ENCODE results near the gene TMEM132A.

The TMEM132A gene, protein sequence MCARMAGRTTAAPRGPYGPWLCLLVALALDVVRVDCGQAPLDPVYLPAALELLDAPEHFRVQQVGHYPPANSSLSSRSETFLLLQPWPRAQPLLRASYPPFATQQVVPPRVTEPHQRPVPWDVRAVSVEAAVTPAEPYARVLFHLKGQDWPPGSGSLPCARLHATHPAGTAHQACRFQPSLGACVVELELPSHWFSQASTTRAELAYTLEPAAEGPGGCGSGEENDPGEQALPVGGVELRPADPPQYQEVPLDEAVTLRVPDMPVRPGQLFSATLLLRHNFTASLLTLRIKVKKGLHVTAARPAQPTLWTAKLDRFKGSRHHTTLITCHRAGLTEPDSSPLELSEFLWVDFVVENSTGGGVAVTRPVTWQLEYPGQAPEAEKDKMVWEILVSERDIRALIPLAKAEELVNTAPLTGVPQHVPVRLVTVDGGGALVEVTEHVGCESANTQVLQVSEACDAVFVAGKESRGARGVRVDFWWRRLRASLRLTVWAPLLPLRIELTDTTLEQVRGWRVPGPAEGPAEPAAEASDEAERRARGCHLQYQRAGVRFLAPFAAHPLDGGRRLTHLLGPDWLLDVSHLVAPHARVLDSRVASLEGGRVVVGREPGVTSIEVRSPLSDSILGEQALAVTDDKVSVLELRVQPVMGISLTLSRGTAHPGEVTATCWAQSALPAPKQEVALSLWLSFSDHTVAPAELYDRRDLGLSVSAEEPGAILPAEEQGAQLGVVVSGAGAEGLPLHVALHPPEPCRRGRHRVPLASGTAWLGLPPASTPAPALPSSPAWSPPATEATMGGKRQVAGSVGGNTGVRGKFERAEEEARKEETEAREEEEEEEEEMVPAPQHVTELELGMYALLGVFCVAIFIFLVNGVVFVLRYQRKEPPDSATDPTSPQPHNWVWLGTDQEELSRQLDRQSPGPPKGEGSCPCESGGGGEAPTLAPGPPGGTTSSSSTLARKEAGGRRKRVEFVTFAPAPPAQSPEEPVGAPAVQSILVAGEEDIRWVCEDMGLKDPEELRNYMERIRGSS

DNA sequence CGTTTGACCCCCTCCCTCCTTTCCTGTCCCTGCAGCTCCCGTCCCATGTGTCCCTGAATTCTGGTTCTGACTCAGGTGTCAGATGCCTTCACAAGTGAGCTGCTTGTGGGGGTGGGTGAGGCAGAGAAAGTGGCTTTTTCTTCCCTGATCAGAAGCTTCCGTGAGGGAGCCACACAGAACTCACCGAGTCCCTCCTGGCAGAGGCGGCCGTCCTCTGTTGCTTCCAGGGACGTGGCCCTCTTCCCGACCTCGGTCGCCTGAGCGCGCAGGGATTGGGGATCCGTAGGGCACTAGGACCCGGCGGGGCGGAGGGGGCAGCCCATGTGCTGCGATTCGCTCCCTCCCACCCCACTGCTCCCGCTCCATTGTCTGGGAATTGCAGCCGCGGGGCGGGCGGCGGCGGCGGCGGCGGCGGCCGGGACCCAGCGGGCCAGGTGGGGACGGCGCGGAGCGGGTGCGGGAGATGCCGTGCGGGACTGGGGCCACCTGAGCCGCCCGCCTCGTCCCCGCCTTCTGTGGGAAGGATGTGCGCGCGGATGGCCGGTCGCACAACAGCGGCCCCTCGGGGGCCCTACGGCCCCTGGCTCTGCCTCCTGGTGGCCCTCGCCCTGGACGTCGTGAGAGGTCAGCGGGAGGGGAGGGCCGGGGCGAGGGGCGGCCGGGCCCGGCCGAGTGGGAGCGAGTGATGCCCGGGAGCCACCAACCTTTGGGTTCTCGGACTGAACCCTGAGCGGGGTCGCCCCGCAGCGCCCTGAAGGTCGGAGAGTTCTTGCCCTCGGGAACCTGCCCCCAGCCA lies at the start of gene TMEM132A:
Gene TMEM132A, plus strand, starts transcription at position 351 of the 796 bp plus-strand sequence. Its CDS starts 174 bp downstream, at position 525.
- no peak within 1 kb of the TSS for H3K27ac Mint-ChIP-seq
- H3K27me3 Mint-ChIP-seq: peaks cover 21% of the 10 kb centered on the region

DNA sequence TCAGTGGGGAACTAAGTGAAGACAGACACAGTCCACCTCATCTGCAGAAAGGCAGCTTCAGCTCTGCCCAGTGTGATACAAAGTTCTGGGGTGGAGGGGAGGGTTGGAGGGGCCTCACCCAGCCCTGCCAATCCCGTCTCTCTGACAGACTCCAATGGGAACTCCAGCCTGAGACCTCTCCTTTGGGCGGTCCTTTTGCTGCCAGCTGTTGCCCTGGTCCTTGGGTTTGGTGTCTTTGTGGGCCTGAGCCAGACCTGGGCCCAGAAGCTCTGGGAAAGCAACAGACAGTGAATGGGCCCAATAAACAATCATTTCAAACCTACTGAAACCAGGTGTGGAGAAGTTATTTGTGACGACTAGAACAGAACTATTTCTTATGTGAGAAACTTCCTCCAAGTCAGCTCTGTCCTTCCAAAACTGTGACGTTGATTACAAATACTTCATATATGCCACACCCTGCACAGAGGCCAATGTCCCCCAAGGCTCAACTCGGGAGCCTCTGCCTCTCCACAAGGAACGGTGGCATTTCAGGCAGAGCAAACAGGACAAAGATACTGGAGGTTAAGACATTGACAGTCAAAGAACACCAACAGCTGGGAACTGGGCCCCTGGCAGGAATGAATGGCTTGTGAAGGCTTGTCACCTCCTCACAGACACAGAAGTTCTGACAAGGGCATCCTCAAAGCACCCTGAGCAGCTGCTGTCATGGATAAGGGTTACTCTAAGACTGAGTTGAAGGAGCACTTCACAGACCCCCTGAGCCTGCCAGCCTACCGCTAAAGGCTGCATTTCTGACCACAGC lies 48.7 kb upstream of the TMEM132A start:
- Mint-ChIP-seq H3K4me3 (no peak overlapping the region), H3K9me3 (no peaks in the 10 kb centered on the region), H3K27ac (no peak overlapping the region), H3K27me3 (no peaks in the 10 kb centered on the region), H3K4me1 (ENCODE audit: low read depth) (peaks cover 18% of the 10 kb centered on the region), H3K36me3 (ENCODE audit: low read depth) (peaks cover 52% of the 10 kb centered on the region)
- DNase-seq: no peak

More for the DNA sequence above, at the start of gene TMEM132A:
- Mint-ChIP-seq H3K9me3 (no peaks in the 10 kb centered on the region), H3K4me3 (peak within 1 kb of the TSS; percentile 53), H3K36me3 (ENCODE audit: low read depth) (peaks cover 45% of the 10 kb centered on the region), H3K4me1 (ENCODE audit: low read depth) (peaks cover 27% of the 10 kb centered on the region)
- peak; percentile 55 for DNase-seq

DNA sequence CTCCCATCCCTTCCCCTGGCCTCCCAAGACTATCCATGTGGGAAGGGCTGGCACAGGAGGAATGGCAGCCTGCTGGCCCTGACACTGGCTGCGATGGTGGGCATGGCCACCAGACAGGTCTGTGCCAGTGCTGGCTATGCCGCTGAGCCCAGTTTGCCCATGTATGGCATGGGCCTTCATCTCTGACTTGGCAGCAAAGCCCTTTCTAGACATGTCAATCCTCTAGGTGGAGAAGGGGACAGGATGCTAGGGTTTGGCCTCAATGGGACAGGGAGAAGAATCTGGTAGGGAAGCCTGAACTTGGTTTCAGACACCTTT lies 48.1 kb upstream of the TMEM132A start:
- DNase-seq: no peak
- no peaks in the 10 kb centered on the region for H3K9me3 Mint-ChIP-seq
- no peak overlapping the region for H3K4me3 Mint-ChIP-seq
- H3K36me3 Mint-ChIP-seq (ENCODE audit: low read depth): peaks cover 58% of the 10 kb centered on the region
- no peaks in the 10 kb centered on the region for H3K27me3 Mint-ChIP-seq
- H3K4me1 Mint-ChIP-seq (ENCODE audit: low read depth): peaks cover 14% of the 10 kb centered on the region
- H3K27ac Mint-ChIP-seq: no peak overlapping the region

DNA sequence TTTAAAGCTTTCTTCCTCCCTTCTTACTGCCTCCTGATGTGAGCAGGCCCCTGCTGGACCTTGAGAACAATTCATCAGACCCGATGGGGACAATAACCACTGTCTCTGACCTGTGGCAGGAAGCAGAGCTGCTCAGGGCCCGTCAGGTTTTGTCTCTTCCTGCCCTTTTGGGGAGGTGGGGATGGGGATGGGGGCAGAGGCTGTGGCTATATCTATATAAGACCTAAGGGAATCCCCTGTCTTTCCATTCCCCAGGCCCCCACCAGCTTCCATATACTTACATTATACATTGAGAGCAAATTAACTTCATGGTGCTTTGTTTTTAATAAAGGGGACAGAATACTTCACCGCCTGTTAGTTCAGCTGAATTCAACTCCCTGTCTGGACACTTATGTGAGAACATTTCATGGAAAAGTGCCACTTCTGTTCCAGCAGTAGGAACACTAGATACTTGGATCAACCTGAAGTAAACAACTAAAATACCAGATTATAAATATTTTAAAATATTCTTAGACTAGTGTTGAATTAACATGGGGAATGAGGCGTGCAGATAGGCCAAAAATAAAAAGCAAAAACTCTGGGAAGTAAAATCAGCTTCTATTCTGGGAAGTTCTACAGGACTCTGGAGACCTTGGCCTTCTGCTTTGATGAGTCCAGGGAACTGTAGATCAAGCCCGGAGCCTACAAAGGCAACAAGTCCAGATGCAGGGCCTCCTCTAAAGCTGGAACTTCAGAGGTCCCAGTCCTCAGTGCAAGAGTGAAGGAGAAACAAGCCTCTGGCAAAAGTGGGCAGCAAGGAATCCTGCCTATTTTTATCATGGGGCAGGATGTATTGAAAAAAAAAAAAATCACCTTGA lies 45.8 kb upstream of the TMEM132A start:
- Mint-ChIP-seq H3K4me3 (no peak overlapping the region), H3K4me1 (ENCODE audit: low read depth) (peaks cover 3% of the 10 kb centered on the region), H3K36me3 (ENCODE audit: low read depth) (peaks cover 81% of the 10 kb centered on the region), H3K27ac (no peak overlapping the region), H3K9me3 (no peaks in the 10 kb centered on the region), H3K27me3 (no peaks in the 10 kb centered on the region)
- DNase-seq: no peak

DNA sequence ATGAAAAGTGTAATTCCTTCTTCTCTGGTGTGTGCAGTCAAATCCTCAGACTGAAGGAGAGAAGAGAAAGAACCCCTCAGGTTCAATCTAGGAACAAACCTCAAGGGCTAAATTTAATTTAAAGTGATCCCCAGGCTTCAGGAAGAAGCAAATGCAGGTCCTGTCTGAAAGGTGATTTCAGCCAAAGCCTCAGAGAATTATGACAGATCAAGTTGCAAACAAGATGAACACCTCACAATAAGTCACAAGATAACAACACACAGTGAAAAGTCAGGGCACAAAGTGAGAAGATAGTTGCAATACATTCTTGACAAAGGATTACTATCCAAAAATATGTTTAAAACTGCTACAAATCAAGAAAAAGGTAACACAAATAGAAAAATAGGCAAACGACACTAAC lies 45.2 kb upstream of the TMEM132A start:
- Mint-ChIP-seq H3K27me3 (no peaks in the 10 kb centered on the region), H3K4me1 (ENCODE audit: low read depth) (peaks cover 3% of the 10 kb centered on the region), H3K9me3 (no peaks in the 10 kb centered on the region), H3K36me3 (ENCODE audit: low read depth) (peaks cover 86% of the 10 kb centered on the region), H3K4me3 (no peak overlapping the region), H3K27ac (no peak overlapping the region)
- no peak for DNase-seq

DNA sequence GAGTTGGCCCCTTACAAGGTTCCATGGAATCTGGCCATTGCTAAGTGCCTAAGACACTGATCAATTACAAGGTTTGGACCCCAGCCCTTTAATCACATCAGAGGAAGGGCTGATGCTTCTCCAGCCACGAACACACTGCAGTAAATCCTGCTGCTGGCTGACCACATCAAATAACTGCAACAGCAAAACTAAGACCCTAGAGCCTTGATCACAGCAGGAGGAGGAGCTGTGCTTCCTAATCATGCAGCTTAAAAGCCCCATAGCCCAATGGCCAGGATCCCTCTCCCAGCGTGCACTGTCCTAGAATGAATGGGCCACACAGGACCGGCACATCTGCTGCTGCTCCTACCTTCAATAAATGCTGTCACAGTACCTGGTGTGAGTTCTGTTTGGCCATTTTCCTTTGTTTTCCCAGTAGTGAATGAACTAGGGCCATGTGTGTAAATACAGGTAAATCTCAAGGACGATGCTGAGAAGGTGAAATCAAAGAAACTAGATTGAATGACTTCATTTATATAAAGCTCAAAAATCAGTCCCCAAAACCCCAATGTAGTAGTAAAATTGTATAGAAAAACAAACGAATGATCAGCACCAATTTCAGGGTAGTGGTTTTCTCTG lies 44.2 kb upstream of the TMEM132A start:
- H3K27ac Mint-ChIP-seq: peak overlapping the region; percentile 12
- DNase-seq: no peak
- no peaks in the 10 kb centered on the region for H3K9me3 Mint-ChIP-seq
- H3K4me1 Mint-ChIP-seq (ENCODE audit: low read depth): peaks cover 3% of the 10 kb centered on the region
- peaks cover 91% of the 10 kb centered on the region for H3K36me3 Mint-ChIP-seq (ENCODE audit: low read depth)
- no peaks in the 10 kb centered on the region for H3K27me3 Mint-ChIP-seq
- no peak overlapping the region for H3K4me3 Mint-ChIP-seq

DNA sequence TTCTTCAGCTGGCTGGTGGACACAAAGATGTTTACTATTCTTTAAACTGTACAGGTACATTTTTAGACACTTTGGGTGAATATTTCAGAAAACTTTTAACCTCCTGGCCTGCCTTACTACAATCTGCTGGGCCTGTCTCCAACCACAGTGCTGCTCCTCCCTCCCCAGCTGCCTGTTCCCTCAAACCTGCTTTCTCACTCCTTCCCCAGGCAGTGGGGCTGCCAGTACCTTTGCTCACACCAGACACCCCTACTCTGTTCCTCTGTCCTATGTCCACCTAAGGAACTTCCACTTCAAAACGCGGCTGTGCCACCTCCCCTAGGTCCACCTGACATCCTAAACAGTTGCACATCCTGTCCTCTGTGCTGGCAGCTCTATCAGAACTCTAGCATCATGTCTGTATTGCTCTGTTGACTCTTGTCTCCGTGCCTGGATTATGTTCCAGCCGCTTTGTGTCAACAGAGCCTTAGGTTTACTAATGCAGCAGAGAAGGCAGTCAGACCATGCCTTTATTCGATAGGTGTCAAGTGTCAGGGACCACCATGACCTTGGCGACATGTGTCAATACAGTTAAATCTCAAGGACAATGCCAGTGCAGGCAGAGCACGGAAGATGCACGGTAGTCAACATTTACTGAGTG lies 43.5 kb upstream of the TMEM132A start:
- Mint-ChIP-seq H3K27me3 (no peaks in the 10 kb centered on the region), H3K4me3 (no peak overlapping the region), H3K36me3 (ENCODE audit: low read depth) (peaks cover 93% of the 10 kb centered on the region), H3K4me1 (ENCODE audit: low read depth) (peaks cover 3% of the 10 kb centered on the region), H3K9me3 (no peaks in the 10 kb centered on the region), H3K27ac (peak overlapping the region; percentile 48)
- no peak for DNase-seq

DNA sequence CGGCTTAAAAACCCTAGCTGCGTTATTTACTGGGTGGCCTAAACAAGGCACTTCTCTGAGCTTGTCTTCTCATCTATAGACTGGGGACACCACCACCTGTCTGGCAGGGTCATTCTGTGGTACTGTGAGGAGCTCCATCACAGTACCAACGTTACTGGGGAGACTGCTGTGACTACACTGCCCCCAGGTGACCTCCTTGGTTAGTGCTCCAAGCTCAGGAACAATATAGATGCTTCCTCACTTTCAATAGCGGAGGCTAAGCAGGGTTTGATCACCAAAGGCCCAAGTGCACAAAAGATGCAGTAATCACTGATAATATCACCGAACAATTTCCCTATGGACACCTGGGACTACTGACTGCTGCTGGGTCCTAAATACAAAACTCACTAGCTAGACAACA lies 36.7 kb upstream of the TMEM132A start:
- H3K4me3 Mint-ChIP-seq: no peak overlapping the region
- H3K9me3 Mint-ChIP-seq: no peaks in the 10 kb centered on the region
- H3K27me3 Mint-ChIP-seq: no peaks in the 10 kb centered on the region
- DNase-seq: no peak
- no peak overlapping the region for H3K27ac Mint-ChIP-seq
- H3K36me3 Mint-ChIP-seq (ENCODE audit: low read depth): peaks cover 93% of the 10 kb centered on the region
- H3K4me1 Mint-ChIP-seq (ENCODE audit: low read depth): peaks cover 3% of the 10 kb centered on the region

DNA sequence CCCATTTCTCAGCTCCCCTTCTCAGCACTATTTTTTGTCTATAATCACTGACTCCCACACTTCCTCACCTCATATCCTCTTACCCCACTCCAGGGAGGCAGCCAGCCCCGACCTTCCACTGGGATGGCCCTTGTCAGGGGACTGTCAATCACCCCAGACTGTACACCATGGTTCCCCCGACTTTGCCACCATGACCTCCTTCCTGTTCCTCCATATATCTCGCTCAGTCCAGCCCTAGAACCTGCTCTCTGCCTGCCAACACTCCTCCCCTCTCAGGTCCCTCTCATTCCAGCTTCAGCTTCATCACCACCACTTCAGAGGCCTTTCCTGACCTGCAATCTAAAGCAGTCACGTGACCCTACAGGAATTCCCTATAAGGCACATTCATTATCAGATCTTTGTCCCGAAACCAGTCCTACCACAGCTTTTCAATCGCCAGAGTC lies 34.4 kb upstream of the TMEM132A start:
- no peak for DNase-seq
- no peak overlapping the region for H3K27ac Mint-ChIP-seq
- H3K36me3 Mint-ChIP-seq (ENCODE audit: low read depth): peaks cover 95% of the 10 kb centered on the region
- H3K27me3 Mint-ChIP-seq: no peaks in the 10 kb centered on the region
- no peaks in the 10 kb centered on the region for H3K4me1 Mint-ChIP-seq (ENCODE audit: low read depth)
- H3K4me3 Mint-ChIP-seq: no peak overlapping the region
- no peaks in the 10 kb centered on the region for H3K9me3 Mint-ChIP-seq

DNA sequence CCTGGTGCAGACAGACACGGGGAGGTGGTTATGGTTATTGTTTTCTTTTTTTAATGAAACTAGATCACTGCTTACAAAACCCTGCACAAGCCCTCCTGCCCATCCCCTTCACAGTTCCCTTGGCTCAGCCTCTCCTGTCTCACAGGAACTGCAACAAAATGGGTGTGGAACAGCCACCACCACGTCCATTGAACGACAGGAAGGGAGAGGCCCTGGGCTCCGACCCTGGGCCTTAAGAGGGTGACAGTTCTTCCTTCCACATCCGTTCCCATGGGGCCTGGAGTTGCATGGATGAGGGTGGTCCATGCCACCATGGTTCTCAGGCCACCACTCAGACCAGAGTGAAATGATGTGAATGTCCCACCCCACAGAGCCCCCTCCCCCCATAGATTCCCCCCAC lies 33.6 kb upstream of the TMEM132A start:
- H3K9me3 Mint-ChIP-seq: no peaks in the 10 kb centered on the region
- DNase-seq: no peak
- H3K4me3 Mint-ChIP-seq: no peak overlapping the region
- H3K27me3 Mint-ChIP-seq: no peaks in the 10 kb centered on the region
- H3K27ac Mint-ChIP-seq: no peak overlapping the region
- no peaks in the 10 kb centered on the region for H3K4me1 Mint-ChIP-seq (ENCODE audit: low read depth)
- peaks cover 95% of the 10 kb centered on the region for H3K36me3 Mint-ChIP-seq (ENCODE audit: low read depth)

DNA sequence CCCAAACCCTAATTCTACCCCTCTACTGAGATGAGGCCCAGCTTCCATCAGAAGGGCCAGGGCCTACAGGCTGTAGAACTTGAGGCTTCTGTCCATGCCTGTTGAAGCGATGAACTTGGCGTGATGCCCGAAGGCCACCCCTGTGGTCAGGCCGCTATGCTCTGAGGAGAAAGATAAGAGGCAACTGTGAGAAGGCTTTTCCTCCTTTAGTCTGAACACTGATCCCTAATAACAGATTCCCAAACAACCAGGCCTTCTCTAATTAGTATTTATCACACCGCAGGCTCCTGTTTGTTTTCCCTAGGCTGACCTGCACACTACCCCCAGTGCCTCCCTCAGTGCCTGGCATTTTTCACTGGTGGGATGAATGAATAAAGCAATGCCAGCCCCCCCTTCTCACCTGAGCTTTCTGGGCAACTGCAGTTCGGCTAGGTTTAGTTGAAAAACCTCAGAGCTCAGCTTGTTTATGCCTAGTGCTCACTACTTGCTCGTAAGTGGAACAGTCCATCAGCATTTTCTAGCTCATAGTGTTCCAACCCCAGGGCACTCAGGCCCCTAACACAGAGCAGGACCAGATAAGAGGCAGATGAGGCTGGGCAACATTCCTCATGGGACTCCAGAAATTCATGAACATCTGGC lies 33.0 kb upstream of the TMEM132A start:
- peaks cover 1% of the 10 kb centered on the region for H3K4me1 Mint-ChIP-seq (ENCODE audit: low read depth)
- peaks cover 95% of the 10 kb centered on the region for H3K36me3 Mint-ChIP-seq (ENCODE audit: low read depth)
- peak overlapping the region; percentile 34 for H3K27ac Mint-ChIP-seq
- H3K27me3 Mint-ChIP-seq: no peaks in the 10 kb centered on the region
- no peak overlapping the region for H3K4me3 Mint-ChIP-seq
- no peaks in the 10 kb centered on the region for H3K9me3 Mint-ChIP-seq
- no peak for DNase-seq

DNA sequence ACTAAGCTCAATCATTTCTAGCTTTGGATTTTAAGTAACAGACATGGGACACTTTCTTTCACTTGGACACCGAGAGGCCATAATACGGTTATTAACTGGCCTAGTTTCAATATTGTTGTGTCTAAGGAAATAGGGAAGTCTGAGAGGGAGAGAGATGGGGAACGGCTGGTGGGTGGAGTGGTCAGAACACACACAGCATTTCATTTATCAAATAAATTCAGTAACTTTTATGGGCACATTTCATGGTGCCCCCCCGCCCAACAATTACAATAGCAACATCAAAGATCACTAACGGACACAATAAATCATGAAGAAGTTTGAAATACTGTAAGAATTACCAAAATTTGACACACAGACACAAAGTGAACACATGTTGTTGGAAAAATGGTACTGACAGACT lies 28.6 kb upstream of the TMEM132A start:
- Mint-ChIP-seq H3K4me3 (no peak overlapping the region), H3K27me3 (no peaks in the 10 kb centered on the region), H3K9me3 (no peaks in the 10 kb centered on the region), H3K36me3 (ENCODE audit: low read depth) (peaks cover 98% of the 10 kb centered on the region), H3K4me1 (ENCODE audit: low read depth) (peaks cover 9% of the 10 kb centered on the region), H3K27ac (peak overlapping the region; percentile 27)
- DNase-seq: no peak
